Lower lobe of right lung (tissue), 2 donors: ENCODE results near the gene SYNE4. TPM values are rescaled to one million over a fixed set of nuclear protein-coding genes. Genes with fewer than 3 reads are reported as not detected.

Experiments
- ATAC-seq, 2 donors: fragments of 200-7000 bp; cut with Tn5 transposase; one replicate each; pipeline ENCODE4 v1.9.1; 2020 to 2022; ENCODE audit warnings: mild to moderate bottlenecking in 2 of 2, moderate library complexity in 2 of 2
- DNase-seq: peaks from one replicate; pipeline ENCODE4 v3.0.0-alpha.2; 2020
- H3K27ac ChIP-seq: fragments of 200-600 bp; one replicate; pipeline ENCODE4 v1.8.0; 2022
- H3K27me3 ChIP-seq: fragments of 200-600 bp; one replicate; pipeline ENCODE4 v1.8.0; 2022; ENCODE audit warnings: low read depth
- H3K36me3 ChIP-seq: fragments of 200-600 bp; one replicate; pipeline ENCODE4 v1.8.0; 2022; ENCODE audit warnings: mild to moderate bottlenecking
- H3K4me1 ChIP-seq: fragments of 200-600 bp; one replicate; pipeline ENCODE4 v1.8.0; 2022
- H3K4me3 ChIP-seq: fragments of 200-600 bp; one replicate; pipeline ENCODE4 v1.8.0; 2022; ENCODE audit warnings: mild to moderate bottlenecking
- H3K9me3 ChIP-seq: fragments of 200-600 bp; one replicate; pipeline ENCODE4 v1.8.0; 2022
- CTCF ChIP-seq: fragments of 200-600 bp; IDR thresholded peaks from one replicate; pipeline ENCODE4 v1.8.0; 2022; ENCODE audit warnings: antibody characterized with exemption, mild to moderate bottlenecking
- intact Hi-C: fragments of 100-400 bp; cut with DNase I; formaldehyde crosslinking; loops from one replicate; pipeline ENCODE4 v1.11.0; 2022
- total RNA-seq: library from RNA; stranded (reverse); fragmentation: NEBNext Ultra II Directional; extraction: Animal tissue kit (Norgen Biotek cat#: 25700); gene quantifications from one replicate; pipeline ENCODE4 v1.2.1, GENCODE V29; 2021
- donor health status: DM: no; HTN: yes; CAD: no; lungs with severe emphysema.

The SYNE4 gene
- total RNA-seq, 1 donor from 2014 or later: 8.9 TPM

- Histone ChIP-seq H3K4me1 (peaks cover 10% of the 10 kb centered on the region), H3K4me3 (no peak overlapping the region), H3K9me3 (no peaks in the 10 kb centered on the region), H3K27ac (no peak overlapping the region), H3K36me3 (peaks cover 16% of the 10 kb centered on the region), H3K27me3 (no peaks in the 10 kb centered on the region)
- no peak for ATAC-seq
- no peak for DNase-seq
- intact Hi-C loops: no loop called here
- TF ChIP-seq CTCF: no peak
Observed at GRCh38 chr19:36006955-36007354, 1.7 kb downstream of the SYNE4 start.

GRCh38 chr19:36003284-36003683 is 5.3 kb downstream of the SYNE4 start:
- H3K36me3 ChIP-seq: peaks cover 24% of the 10 kb centered on the region
- ATAC-seq (no peak), DNase-seq (no peak)
- no peaks in the 10 kb centered on the region for H3K9me3 ChIP-seq
- H3K4me1 ChIP-seq: peaks cover 14% of the 10 kb centered on the region
- no peak overlapping the region for H3K27ac ChIP-seq
- intact Hi-C loops: no loop called here
- no peak for TF ChIP-seq CTCF
- no peak overlapping the region for H3K4me3 ChIP-seq
- no peaks in the 10 kb centered on the region for H3K27me3 ChIP-seq

- DNase-seq: no peak
- no peaks in the 10 kb centered on the region for H3K9me3 ChIP-seq
- intact Hi-C loops: no loop called here
- peaks cover 18% of the 10 kb centered on the region for H3K4me1 ChIP-seq
- H3K27me3 ChIP-seq: no peaks in the 10 kb centered on the region
- no peak for ATAC-seq
- no peak overlapping the region for H3K27ac ChIP-seq
- TF ChIP-seq CTCF: no peak
- no peak overlapping the region for H3K4me3 ChIP-seq
- H3K36me3 ChIP-seq: peaks cover 34% of the 10 kb centered on the region
Observed at GRCh38 chr19:36001605-36002004, 7.0 kb downstream of the SYNE4 start.

- no peaks in the 10 kb centered on the region for H3K9me3 ChIP-seq
- no peak for TF ChIP-seq CTCF
- peaks cover 39% of the 10 kb centered on the region for H3K4me1 ChIP-seq
- peak overlapping the region; percentile 93 for H3K4me3 ChIP-seq
- H3K27me3 ChIP-seq: no peaks in the 10 kb centered on the region
- H3K27ac ChIP-seq: no peak overlapping the region
- H3K36me3 ChIP-seq: peaks cover 18% of the 10 kb centered on the region
- ATAC-seq: no peak
- no peak for DNase-seq
- intact Hi-C loops: no loop called here
Observed at GRCh38 chr19:35996777-35997176, 11.8 kb downstream of the SYNE4 start.

GRCh38 chr19:35995048-35995993 is 13.3 kb downstream of the SYNE4 start, which contains the start of gene SDHAF1:
TSS of gene SDHAF1 (plus strand) at chr19:35995188. CDS start at chr19:35995275, 87 bp downstream.
- Histone ChIP-seq H3K27me3 (no peaks in the 10 kb centered on the region), H3K4me1 (peaks cover 39% of the 10 kb centered on the region), H3K27ac (peak within 1 kb of the TSS; percentile 94), H3K4me3 (peak within 1 kb of the TSS; percentile 93), H3K36me3 (peaks cover 13% of the 10 kb centered on the region), H3K9me3 (no peaks in the 10 kb centered on the region)
- intact Hi-C loops: no loop called here
- ATAC-seq: peak; percentile 96 to 98
- DNase-seq: peak; percentile 99
- no peak for TF ChIP-seq CTCF
